ENCODE results near the gene FAM120A.

DNA sequence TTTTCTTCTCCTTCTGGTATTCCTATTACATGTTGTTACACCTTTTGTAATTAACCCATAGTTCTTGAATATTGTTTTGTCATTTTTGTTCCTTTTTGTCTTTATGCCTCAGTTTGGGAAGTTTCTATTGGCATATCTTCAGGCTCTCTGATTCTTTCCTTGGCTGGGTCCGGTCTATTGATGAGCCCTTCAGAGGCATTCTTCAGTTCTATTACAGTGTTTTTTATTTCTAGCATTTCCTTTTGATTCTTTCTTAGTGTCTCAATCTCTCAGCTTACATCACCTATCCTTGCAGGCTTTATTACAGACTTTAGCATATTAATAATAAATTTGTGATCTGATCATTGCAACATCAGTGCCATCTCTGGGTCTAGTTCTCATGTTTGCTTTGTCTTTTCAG, 158.7 kb downstream of the FAM120A start:
- TF ChIP-seq CTCF (IDR thresholded peaks at IDR 0.05) (no peak), EP300 (IDR thresholded peaks at IDR 0.05) (no peak), POLR2A (IDR thresholded peaks at IDR 0.05) (no peak), POLR2AphosphoS5 (IDR thresholded peaks at IDR 0.05) (no peak)

Measured in upper lobe of left lung (tissue), 4 donors.